ENCODE results near the gene TIMM21. TPM values are rescaled to one million over a fixed set of nuclear protein-coding genes. Genes with fewer than 3 reads are reported as not detected.

The TIMM21 gene
- total RNA-seq, 1 donor from 2014 or later = 19.8 TPM

DNA sequence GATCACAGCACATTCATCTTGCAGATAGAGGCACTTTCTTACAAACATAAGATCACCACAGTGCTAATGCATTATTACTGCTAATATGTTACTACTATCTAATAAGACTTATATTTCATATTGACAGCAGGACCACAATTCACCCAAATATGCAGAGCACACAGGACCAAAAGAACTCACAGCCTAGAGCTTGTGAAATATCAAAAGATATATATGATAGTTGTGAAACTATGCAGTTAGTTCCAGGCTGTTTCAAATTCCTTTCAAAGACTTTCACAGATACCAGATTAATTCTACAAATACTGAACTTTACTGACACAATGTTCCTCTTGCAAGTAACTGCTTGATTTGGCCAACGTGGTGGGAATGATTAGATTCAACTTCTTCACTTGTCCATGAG is 23.7 kb upstream of the TIMM21 start:
- Histone ChIP-seq H3K9ac (ENCODE audit: low read depth in 1 of 3, low read length in 3 of 3) (no peak overlapping the region), H3K9me3 (ENCODE audit: control insufficient read depth in 3 of 3, low read length in 3 of 3) (no peaks in the 10 kb centered on the region), H3K4me3 (ENCODE audit: low read length in 3 of 3) (no peak overlapping the region), H3K27ac (ENCODE audit: low read depth, low read length) (no peak overlapping the region), H3K4me1 (ENCODE audit: control insufficient read depth in 3 of 3, insufficient read depth in 3 of 3, low read length in 3 of 3) (no peaks in the 10 kb centered on the region), H3K27me3 (ENCODE audit: control insufficient read depth in 3 of 3, insufficient read depth in 3 of 3, low read length in 3 of 3) (no peaks in the 10 kb centered on the region), H3K36me3 (ENCODE audit: control insufficient read depth in 3 of 3, insufficient read depth in 3 of 3, low read length in 3 of 3) (no peaks in the 10 kb centered on the region)

DNA sequence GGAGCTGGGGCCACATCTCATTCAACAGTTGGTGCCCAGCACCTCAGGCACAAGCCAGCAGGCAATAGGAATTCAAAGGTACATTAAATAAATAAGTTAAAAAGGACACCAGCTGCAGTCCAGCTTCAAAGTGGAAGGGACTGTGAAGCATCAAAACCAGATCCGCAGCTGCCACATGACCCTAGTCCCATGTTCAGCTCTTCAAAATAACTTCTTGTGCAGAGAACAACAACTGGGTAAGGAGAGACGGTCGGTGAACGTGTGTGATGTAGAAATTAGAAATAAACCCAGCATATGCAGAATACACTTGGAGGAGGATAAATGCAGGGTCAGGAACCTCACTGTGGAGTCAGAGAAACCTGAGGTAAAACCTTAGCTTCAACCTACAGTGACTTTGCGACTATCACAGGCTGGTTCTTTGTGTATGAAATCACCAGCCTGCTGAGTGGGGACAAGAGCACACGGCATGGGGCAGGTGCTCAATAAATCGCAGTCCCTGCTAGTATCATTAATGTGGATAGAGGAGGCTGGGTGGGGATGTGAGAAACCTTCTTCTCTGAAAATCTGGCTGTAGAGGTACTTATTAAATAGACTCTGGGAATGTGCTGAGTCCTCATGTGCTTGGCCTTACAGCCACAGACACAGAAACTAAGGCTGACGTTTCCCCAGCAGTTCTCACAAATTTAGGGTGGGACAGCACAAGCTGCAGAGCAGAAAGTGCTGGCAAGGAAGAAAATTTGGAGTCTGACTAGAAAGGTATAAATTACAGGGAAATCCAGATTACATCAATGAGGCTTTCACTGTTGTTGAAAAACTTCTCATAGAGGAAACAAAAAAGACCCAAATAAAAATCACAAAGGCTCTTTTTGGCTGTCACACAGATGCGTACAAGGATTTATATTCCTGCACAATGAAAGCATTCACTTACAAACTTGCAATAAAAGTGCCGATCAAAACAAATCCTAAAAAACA is 21.4 kb upstream of the TIMM21 start:
- H3K9ac ChIP-seq (ENCODE audit: low read depth in 1 of 3, low read length in 3 of 3) = no peak overlapping the region
- no peaks in the 10 kb centered on the region for H3K27me3 ChIP-seq (ENCODE audit: control insufficient read depth in 3 of 3, insufficient read depth in 3 of 3, low read length in 3 of 3)
- H3K9me3 ChIP-seq (ENCODE audit: control insufficient read depth in 3 of 3, low read length in 3 of 3) = no peaks in the 10 kb centered on the region
- H3K4me3 ChIP-seq (ENCODE audit: low read length in 3 of 3) = no peak overlapping the region
- H3K27ac ChIP-seq (ENCODE audit: low read depth, low read length) = no peak overlapping the region
- no peaks in the 10 kb centered on the region for H3K4me1 ChIP-seq (ENCODE audit: control insufficient read depth in 3 of 3, insufficient read depth in 3 of 3, low read length in 3 of 3)
- H3K36me3 ChIP-seq (ENCODE audit: control insufficient read depth in 3 of 3, insufficient read depth in 3 of 3, low read length in 3 of 3) = no peaks in the 10 kb centered on the region

DNA sequence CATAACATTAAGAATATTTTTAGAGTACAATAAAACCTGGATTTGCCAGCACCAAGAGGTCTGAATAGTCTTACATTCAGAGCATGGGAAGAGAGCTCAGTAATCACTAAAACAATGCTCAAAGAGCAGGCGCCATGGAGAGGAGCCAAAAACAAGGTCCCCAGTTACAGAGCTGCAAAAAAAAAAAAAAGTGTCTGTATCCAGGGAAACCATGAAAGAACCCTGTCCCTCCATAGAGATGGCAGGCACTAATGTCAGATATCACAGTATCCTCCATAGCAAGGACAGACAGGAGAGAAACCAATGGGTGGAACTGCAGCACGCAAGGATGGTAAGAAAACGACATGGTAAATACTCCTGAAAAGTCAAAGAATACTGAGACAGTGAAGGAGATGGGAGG is 20.2 kb upstream of the TIMM21 start:
- Histone ChIP-seq H3K36me3 (ENCODE audit: control insufficient read depth in 3 of 3, insufficient read depth in 3 of 3, low read length in 3 of 3) (no peaks in the 10 kb centered on the region), H3K4me3 (ENCODE audit: low read length in 3 of 3) (no peak overlapping the region), H3K9ac (ENCODE audit: low read depth in 1 of 3, low read length in 3 of 3) (no peak overlapping the region), H3K27me3 (ENCODE audit: control insufficient read depth in 3 of 3, insufficient read depth in 3 of 3, low read length in 3 of 3) (no peaks in the 10 kb centered on the region), H3K9me3 (ENCODE audit: control insufficient read depth in 3 of 3, low read length in 3 of 3) (no peaks in the 10 kb centered on the region), H3K4me1 (ENCODE audit: control insufficient read depth in 3 of 3, insufficient read depth in 3 of 3, low read length in 3 of 3) (no peaks in the 10 kb centered on the region), H3K27ac (ENCODE audit: low read depth, low read length) (no peak overlapping the region)

- no peak overlapping the region for H3K9ac ChIP-seq (ENCODE audit: low read depth in 1 of 3, low read length in 3 of 3)
- no peaks in the 10 kb centered on the region for H3K4me1 ChIP-seq (ENCODE audit: control insufficient read depth in 3 of 3, insufficient read depth in 3 of 3, low read length in 3 of 3)
- peaks cover 0 to 4% (median 3%) of the 10 kb centered on the region in 3 donors for H3K27me3 ChIP-seq (ENCODE audit: control insufficient read depth in 3 of 3, insufficient read depth in 3 of 3, low read length in 3 of 3)
- H3K9me3 ChIP-seq (ENCODE audit: control insufficient read depth in 3 of 3, low read length in 3 of 3) = no peaks in the 10 kb centered on the region
- no peaks in the 10 kb centered on the region for H3K36me3 ChIP-seq (ENCODE audit: control insufficient read depth in 3 of 3, insufficient read depth in 3 of 3, low read length in 3 of 3)
- no peak overlapping the region for H3K27ac ChIP-seq (ENCODE audit: low read depth, low read length)
- H3K4me3 ChIP-seq (ENCODE audit: low read length in 3 of 3) = no peak overlapping the region
These were observed 17.2 kb upstream of the TIMM21 start for GRCh38 chr18:74131124-74131523.

GRCh38 chr18:74132201-74132600 is 16.1 kb upstream of the TIMM21 start:
- no peak overlapping the region for H3K9ac ChIP-seq (ENCODE audit: low read depth in 1 of 3, low read length in 3 of 3)
- no peaks in the 10 kb centered on the region for H3K36me3 ChIP-seq (ENCODE audit: control insufficient read depth in 3 of 3, insufficient read depth in 3 of 3, low read length in 3 of 3)
- H3K4me1 ChIP-seq (ENCODE audit: control insufficient read depth in 3 of 3, insufficient read depth in 3 of 3, low read length in 3 of 3) = no peaks in the 10 kb centered on the region
- no peaks in the 10 kb centered on the region for H3K9me3 ChIP-seq (ENCODE audit: control insufficient read depth in 3 of 3, low read length in 3 of 3)
- H3K27me3 ChIP-seq (ENCODE audit: control insufficient read depth in 3 of 3, insufficient read depth in 3 of 3, low read length in 3 of 3) = peaks cover 0 to 9% (median 4%) of the 10 kb centered on the region in 3 donors
- no peak overlapping the region for H3K27ac ChIP-seq (ENCODE audit: low read depth, low read length)
- H3K4me3 ChIP-seq (ENCODE audit: low read length in 3 of 3) = no peak overlapping the region

- Histone ChIP-seq H3K27me3 (ENCODE audit: control insufficient read depth in 3 of 3, insufficient read depth in 3 of 3, low read length in 3 of 3) (peaks cover 0 to 11% (median 4%) of the 10 kb centered on the region in 3 donors), H3K27ac (ENCODE audit: low read depth, low read length) (no peak overlapping the region), H3K4me3 (ENCODE audit: low read length in 3 of 3) (no peak overlapping the region), H3K9ac (ENCODE audit: low read depth in 1 of 3, low read length in 3 of 3) (no peak overlapping the region), H3K4me1 (ENCODE audit: control insufficient read depth in 3 of 3, insufficient read depth in 3 of 3, low read length in 3 of 3) (no peaks in the 10 kb centered on the region), H3K36me3 (ENCODE audit: control insufficient read depth in 3 of 3, insufficient read depth in 3 of 3, low read length in 3 of 3) (no peaks in the 10 kb centered on the region), H3K9me3 (ENCODE audit: control insufficient read depth in 3 of 3, low read length in 3 of 3) (no peaks in the 10 kb centered on the region)
These were observed 10.3 kb upstream of the TIMM21 start for GRCh38 chr18:74137920-74138538.

- Histone ChIP-seq H3K27me3 (ENCODE audit: control insufficient read depth in 3 of 3, insufficient read depth in 3 of 3, low read length in 3 of 3) (peaks cover 0 to 11% (median 4%) of the 10 kb centered on the region in 3 donors), H3K9ac (ENCODE audit: low read depth in 1 of 3, low read length in 3 of 3) (no peak overlapping the region), H3K4me3 (ENCODE audit: low read length in 3 of 3) (no peak overlapping the region), H3K4me1 (ENCODE audit: control insufficient read depth in 3 of 3, insufficient read depth in 3 of 3, low read length in 3 of 3) (no peaks in the 10 kb centered on the region), H3K9me3 (ENCODE audit: control insufficient read depth in 3 of 3, low read length in 3 of 3) (no peaks in the 10 kb centered on the region), H3K27ac (ENCODE audit: low read depth, low read length) (no peak overlapping the region), H3K36me3 (ENCODE audit: control insufficient read depth in 3 of 3, insufficient read depth in 3 of 3, low read length in 3 of 3) (no peaks in the 10 kb centered on the region)
These were observed 8.9 kb upstream of the TIMM21 start for GRCh38 chr18:74139411-74139810.

GRCh38 chr18:74139888-74140287 is 8.4 kb upstream of the TIMM21 start:
- H3K4me1 ChIP-seq (ENCODE audit: control insufficient read depth in 3 of 3, insufficient read depth in 3 of 3, low read length in 3 of 3) = no peaks in the 10 kb centered on the region
- H3K9ac ChIP-seq (ENCODE audit: low read depth in 1 of 3, low read length in 3 of 3) = no peak overlapping the region
- H3K4me3 ChIP-seq (ENCODE audit: low read length in 3 of 3) = no peak overlapping the region
- H3K27me3 ChIP-seq (ENCODE audit: control insufficient read depth in 3 of 3, insufficient read depth in 3 of 3, low read length in 3 of 3) = peaks cover 0 to 11% (median 3%) of the 10 kb centered on the region in 3 donors
- H3K36me3 ChIP-seq (ENCODE audit: control insufficient read depth in 3 of 3, insufficient read depth in 3 of 3, low read length in 3 of 3) = no peaks in the 10 kb centered on the region
- H3K27ac ChIP-seq (ENCODE audit: low read depth, low read length) = no peak overlapping the region
- no peaks in the 10 kb centered on the region for H3K9me3 ChIP-seq (ENCODE audit: control insufficient read depth in 3 of 3, low read length in 3 of 3)

DNA sequence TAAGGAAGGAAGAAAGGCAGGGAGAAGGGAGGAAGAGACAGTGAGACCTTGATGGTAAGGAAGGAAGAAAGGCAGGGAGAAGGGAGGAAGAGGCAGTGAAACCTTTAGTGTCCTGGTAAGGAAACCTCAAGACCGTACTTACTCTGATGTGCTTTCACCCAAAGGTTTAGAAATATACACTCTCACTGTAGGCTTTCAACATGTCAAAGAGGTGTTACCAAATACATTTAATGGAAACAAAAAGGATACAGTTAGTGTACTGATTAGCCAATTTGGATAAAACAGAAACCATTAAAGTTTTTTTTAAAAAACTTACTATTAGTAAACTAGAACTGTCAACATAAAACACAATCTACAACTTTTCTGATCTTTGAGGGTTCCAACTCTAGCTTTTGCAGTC is 7.7 kb upstream of the TIMM21 start:
- Histone ChIP-seq H3K4me3 (ENCODE audit: low read length in 3 of 3) (no peak overlapping the region), H3K27ac (ENCODE audit: low read depth, low read length) (no peak overlapping the region), H3K4me1 (ENCODE audit: control insufficient read depth in 3 of 3, insufficient read depth in 3 of 3, low read length in 3 of 3) (no peaks in the 10 kb centered on the region), H3K27me3 (ENCODE audit: control insufficient read depth in 3 of 3, insufficient read depth in 3 of 3, low read length in 3 of 3) (peaks cover 0 to 11% (median 0%) of the 10 kb centered on the region in 3 donors), H3K9ac (ENCODE audit: low read depth in 1 of 3, low read length in 3 of 3) (no peak overlapping the region), H3K36me3 (ENCODE audit: control insufficient read depth in 3 of 3, insufficient read depth in 3 of 3, low read length in 3 of 3) (no peaks in the 10 kb centered on the region), H3K9me3 (ENCODE audit: control insufficient read depth in 3 of 3, low read length in 3 of 3) (no peaks in the 10 kb centered on the region)

DNA sequence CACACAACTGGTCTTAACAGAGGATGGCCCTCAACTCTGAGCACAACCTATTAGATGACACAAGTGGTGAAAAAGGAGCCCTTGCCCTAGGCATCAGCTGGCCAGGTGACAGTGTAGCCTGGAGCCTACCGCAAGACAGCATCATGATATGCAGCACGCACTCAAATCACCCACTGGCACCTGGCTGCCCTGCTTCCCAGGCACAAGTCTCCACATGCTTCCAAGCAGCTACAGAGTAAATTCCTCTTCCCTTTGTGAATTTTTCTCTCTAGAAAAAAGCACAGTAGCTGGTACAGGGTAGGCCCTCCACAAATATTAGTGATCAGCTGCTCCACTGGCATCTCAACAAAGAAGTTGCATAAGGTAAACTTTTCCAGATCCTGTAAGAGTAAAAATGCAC is 6.7 kb upstream of the TIMM21 start:
- H3K4me3 ChIP-seq (ENCODE audit: low read length in 3 of 3) = no peak overlapping the region
- no peak overlapping the region for H3K27ac ChIP-seq (ENCODE audit: low read depth, low read length)
- peaks cover 0 to 4% (median 0%) of the 10 kb centered on the region in 3 donors for H3K27me3 ChIP-seq (ENCODE audit: control insufficient read depth in 3 of 3, insufficient read depth in 3 of 3, low read length in 3 of 3)
- no peak overlapping the region for H3K9ac ChIP-seq (ENCODE audit: low read depth in 1 of 3, low read length in 3 of 3)
- H3K36me3 ChIP-seq (ENCODE audit: control insufficient read depth in 3 of 3, insufficient read depth in 3 of 3, low read length in 3 of 3) = no peaks in the 10 kb centered on the region
- no peaks in the 10 kb centered on the region for H3K4me1 ChIP-seq (ENCODE audit: control insufficient read depth in 3 of 3, insufficient read depth in 3 of 3, low read length in 3 of 3)
- no peaks in the 10 kb centered on the region for H3K9me3 ChIP-seq (ENCODE audit: control insufficient read depth in 3 of 3, low read length in 3 of 3)
